GM12873 (cell line): ENCODE results near the gene HSH2D.

ENCODE experiments used
- TF ChIP-seq, protein P1 (sequence below): IDR thresholded peaks from 2 replicates; pipeline ENCODE4 v1.5.1; 2012; ENCODE audit warnings: low read depth, mild to moderate bottlenecking, moderate library complexity, low read length, control low read depth; ENCODE audit not compliant: insufficient read depth; ENCODE audit errors: missing control alignments

HSH2D gene

DNA sequence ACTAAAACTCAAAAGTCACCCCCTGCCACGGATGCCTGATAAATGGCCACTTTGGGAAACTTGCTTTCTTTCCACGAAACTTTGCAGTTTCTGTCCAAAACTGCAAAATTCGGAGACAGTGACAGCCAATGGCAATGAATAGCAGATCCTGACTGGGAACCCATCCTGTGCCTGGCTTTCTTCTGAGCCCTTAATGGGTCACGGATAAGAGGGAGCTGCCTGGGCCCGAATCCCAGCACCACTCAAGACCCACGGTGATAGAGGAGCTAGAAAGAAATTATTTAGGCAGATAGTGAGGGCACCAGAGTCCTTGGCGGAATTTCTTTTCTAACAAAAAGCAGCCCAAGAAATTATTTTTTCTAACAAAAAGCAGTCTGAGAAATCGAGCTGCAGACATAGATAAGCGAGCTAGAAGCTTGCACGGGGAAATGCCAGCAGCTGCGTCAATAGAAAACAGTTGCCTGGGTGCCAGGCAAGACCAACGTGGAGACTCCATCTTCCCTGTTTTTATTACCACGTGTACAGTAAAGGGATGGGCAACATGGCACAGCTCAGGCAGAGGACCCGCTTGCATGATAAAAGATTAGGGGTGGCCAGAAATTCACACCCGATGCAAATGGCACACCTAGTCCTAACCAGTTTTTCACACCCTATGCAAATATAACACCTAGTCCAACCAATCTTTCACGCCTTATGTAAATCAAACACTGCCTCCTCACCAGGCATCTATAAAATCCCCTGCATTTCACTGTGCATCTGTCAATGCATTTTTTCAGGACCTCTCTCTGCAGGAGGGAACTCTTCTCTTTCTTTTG lies 7.1 kb upstream of the HSH2D start:
- TF ChIP-seq, protein P1, sequence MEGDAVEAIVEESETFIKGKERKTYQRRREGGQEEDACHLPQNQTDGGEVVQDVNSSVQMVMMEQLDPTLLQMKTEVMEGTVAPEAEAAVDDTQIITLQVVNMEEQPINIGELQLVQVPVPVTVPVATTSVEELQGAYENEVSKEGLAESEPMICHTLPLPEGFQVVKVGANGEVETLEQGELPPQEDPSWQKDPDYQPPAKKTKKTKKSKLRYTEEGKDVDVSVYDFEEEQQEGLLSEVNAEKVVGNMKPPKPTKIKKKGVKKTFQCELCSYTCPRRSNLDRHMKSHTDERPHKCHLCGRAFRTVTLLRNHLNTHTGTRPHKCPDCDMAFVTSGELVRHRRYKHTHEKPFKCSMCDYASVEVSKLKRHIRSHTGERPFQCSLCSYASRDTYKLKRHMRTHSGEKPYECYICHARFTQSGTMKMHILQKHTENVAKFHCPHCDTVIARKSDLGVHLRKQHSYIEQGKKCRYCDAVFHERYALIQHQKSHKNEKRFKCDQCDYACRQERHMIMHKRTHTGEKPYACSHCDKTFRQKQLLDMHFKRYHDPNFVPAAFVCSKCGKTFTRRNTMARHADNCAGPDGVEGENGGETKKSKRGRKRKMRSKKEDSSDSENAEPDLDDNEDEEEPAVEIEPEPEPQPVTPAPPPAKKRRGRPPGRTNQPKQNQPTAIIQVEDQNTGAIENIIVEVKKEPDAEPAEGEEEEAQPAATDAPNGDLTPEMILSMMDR = no peak

GRCh38 chr19:16139752-16140151 lies 3.7 kb upstream of the HSH2D start:
- TF ChIP-seq, protein P1 = no peak

GRCh38 chr19:16141043-16141442 lies 2.4 kb upstream of the HSH2D start:
- TF ChIP-seq, protein P1 = peak; percentile 40

DNA sequence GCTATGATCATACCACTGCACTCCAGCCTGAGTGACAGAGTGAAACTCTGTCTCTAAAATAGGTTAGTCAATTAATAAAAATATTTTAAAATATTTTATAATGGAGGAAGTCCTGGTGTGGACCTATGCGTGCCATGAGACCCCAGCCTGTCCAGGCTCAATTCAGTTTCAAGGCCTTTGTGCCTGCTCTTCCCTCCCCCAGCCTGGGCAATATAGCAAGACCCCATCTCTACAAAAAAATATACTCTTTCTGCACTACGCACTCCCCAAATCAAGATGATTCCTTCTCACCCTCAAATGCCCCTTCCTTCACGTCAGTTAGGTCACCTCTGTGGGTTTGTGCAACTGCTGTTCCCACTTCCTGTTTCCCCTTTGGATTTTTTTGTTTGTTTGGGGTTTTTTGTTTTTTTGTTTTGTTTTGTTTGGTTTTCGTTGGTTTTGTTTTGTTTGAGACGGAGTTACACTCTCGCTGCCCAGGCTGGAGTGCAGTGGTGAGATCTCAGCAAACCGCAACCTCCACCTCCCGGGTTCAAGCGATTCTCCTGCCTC lies 1.4 kb upstream of the HSH2D start:
- TF ChIP-seq, protein P1 = no peak

DNA sequence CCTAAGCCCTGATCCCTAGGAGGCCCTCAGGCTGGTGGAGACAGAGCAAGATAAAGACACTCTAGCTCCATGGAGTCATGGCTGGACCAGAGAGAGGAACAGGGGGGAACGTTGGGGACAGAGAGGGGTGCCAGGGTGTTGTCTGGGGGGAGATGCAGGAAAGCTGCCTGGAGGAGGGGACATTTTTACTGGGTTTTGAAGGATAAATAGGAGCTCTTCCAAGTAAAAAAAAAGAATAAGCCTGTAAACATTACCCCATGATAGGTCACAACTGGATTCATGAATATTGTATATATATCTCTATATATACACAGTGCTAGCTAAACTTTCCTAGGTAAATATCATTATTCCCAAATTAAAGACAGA lies 714 bp downstream of the HSH2D start:
- TF ChIP-seq, protein P1 = no peak

DNA sequence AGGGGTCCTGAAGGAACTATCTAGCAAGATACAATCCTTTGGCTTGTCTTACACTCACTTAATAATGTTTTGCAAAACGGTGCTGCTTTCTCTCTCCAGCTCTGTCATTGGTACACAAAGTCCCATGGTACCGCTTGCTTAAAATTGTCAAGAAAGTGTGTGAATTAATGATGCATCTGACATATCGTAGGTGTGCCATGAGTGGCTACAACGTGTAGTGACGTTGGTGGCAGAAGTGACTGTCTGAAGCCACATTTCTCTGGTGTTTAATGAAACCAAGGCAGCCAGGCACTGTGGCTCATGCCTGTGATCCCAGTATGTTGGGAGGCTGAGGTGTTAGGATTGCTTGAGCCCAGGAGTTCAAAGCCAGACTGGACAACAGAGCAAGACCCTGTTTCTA lies 2.6 kb downstream of the HSH2D start:
- TF ChIP-seq, protein P1 = no peak

GRCh38 chr19:16148443-16149229 lies 5.2 kb downstream of the HSH2D start:
- TF ChIP-seq, protein P1 = no peak
